GM12891 (cell line): Measurements from ENCODE around the gene SUMO3.

Experiments
- POLR2A ChIP-seq: IDR thresholded peaks from 2 replicates; pipeline ENCODE4 v1.6.1; 2011; ENCODE audit warnings: low read depth, low read length, control low read depth
- POLR2AphosphoS5 ChIP-seq: IDR thresholded peaks from 2 replicates; pipeline ENCODE4 v1.6.1; 2011; ENCODE audit warnings: low read depth, low read length, control low read depth
- POU2F2 ChIP-seq: IDR thresholded peaks from 2 replicates; pipeline ENCODE4 v1.6.1; 2011; ENCODE audit warnings: low read depth, mild to moderate bottlenecking, control low read depth, low read length, moderate library complexity
- TAF1 ChIP-seq: IDR thresholded peaks from 2 replicates; pipeline ENCODE4 v1.6.1; 2011; ENCODE audit warnings: low read depth, low read length, control low read depth

DNA sequence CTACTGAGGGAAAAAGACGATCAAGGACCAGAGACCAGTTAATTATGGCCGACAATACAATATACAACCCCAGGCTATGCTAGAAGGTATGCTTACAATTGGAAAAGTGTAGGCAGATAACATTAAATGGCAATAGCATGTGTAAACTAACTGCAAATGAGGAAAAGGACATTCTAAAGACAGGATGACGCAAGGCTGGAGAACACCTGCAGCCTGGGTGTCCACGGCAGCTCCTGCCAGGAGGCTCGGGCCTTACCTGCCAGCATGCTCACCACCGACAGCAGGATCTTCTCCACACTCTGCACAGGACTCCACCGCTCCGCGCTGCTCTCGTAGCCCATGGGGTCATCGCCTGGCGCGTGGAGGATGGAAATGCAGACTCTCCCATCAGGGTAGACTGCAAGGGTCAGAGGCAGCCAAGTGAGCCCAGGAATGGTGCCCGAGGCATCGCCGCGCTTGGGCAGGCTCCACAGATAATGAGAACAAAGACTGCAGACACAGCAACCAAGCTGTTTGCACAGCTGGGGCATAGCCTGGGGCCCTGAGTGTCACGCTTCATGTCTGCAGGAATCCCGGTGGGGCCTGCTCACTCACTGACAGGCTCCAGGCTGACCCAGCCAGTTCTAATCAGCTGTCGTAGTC, 44.5 kb downstream of the SUMO3 start:
- TF ChIP-seq POLR2AphosphoS5 (no peak), POLR2A (no peak), TAF1 (no peak), POU2F2 (no peak)
